HG03354 (cell line): ENCODE data around the gene MALRD1.
"Not testable (repeated sequence)": the region's sequence is repeated elsewhere in the genome, so short reads cannot be mapped to it uniquely, and the experiment has no call there.

Experiments used
- ATAC-seq: cut with Tn5 transposase; IDR thresholded peaks from one replicate; pipeline ENCODE4 v1.9.1; 2021; ENCODE audit warnings: mild to moderate bottlenecking; ENCODE audit not compliant: unreplicated experiment, poor library complexity, severe bottlenecking

MALRD1 gene

DNA sequence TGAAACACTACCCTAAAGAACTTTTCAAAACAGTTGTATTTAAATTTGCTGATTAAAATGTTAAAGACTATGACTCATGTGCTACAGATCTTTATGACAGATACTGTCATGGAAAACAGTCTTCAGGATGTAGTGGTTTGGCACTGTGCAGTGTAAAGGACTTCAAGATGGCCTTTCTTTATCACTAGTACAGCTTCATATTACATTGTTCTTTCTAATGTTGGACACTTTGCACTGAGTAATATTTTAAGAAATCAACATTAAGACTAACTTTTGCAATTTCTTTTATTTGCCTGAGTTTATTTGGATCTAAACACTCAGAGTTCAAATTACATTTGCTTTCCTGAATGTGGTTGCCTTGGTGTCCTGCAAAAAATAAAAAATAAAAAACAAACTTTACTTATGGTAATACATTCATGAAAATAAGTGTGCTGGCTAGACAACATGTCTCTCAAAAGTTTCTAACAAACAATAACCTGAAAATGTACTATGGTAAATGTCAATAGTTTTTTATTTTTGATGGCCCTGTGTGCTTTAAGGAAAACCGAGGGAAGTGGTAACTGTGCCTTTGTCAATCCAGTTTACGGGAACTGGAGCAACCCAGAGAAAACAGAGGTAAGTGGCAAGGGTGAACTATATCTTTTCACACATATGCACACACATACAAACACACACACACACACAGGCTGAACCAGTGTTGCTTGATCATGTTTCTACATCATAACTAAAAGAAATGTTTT lies 681.7 kb downstream of the MALRD1 start:
- no peak for ATAC-seq

DNA sequence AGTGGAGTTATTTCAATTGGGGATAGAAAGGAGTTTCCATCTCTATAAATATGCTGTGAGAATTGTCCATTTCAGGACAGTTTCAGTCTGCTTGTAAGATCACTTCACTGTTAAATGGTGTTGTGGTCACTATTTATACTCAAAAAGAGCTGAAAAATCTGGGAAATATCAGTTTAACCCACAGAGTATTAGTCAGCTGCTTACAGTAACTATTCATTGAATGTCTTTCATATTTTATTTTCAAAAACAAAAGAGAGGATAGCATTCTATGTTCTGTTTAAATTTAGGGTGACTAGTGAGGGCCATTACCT lies 682.3 kb downstream of the MALRD1 start:
- no peak for ATAC-seq

DNA sequence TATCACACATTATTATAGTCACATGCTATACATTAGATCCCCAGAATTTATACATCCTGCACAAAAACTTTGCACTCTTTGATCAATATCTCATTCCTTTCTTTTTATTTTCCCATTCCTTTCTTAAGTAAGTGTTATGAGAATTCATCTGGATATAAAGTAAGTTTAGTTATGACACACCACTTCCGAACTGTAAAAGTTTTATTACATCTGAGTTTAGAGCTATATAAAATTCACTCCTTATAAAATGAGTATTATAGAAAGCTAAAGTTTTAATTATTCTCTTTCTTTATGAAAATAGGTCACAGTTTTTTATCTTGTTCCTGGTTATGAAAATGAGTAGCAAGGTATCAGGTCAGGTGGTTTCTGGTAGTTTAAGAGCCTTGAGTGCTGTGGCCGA lies 683.0 kb downstream of the MALRD1 start:
- ATAC-seq: no peak

- ATAC-seq: no peak
Measured at GRCh38 chr10:19738440-19738839, 689.8 kb downstream of the MALRD1 start.

DNA sequence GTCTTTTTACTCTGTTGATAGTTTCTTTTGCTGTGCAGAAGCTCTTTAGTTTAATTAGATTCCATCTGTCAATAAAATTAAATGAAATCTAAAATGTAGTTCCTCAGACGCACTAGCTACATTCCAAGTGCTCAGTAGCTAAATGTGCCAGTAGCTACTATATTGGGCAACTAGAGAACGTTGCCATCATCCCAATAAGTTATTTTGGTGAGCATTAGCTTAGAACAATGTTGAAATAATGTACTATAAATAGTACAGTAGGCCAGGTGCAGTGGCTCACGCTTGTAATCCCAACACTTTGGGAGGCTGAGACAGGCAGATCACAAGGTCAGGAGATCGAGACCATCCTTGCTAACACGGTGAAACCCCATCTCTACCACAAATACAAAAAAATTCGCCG lies 690.6 kb downstream of the MALRD1 start:
- ATAC-seq: not testable (repeated sequence)

- not testable (repeated sequence) for ATAC-seq
Measured at GRCh38 chr10:19742144-19742543, 693.5 kb downstream of the MALRD1 start.

DNA sequence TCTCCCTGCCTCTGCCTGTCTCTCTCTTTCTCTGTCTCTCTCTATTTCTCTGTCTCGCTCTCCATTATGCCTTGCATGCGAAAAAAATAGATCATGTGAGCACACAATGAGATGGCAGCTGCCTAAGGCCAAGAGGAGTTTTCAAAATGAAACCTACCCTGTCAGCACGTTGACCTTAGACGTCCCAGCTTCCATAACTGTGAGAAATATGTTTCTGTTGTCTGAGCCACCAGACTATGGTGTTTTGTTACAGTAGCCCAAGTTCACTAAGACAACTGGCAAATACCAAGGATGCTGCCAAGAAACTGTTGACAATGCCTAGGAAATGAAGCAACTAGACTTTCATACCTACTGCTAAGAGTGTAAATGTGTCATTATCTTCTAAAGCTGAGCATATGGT lies 697.1 kb downstream of the MALRD1 start:
- no peak for ATAC-seq

- ATAC-seq: no peak
Measured at GRCh38 chr10:19749185-19749729, 700.7 kb downstream of the MALRD1 start.

GRCh38 chr10:19750972-19751371 lies 702.4 kb downstream of the MALRD1 start:
- no peak for ATAC-seq

- ATAC-seq: no peak
Measured at GRCh38 chr10:19756919-19757318, 708.3 kb downstream of the MALRD1 start.

GRCh38 chr10:19762026-19762425 lies 713.4 kb downstream of the MALRD1 start:
- no peak for ATAC-seq

DNA sequence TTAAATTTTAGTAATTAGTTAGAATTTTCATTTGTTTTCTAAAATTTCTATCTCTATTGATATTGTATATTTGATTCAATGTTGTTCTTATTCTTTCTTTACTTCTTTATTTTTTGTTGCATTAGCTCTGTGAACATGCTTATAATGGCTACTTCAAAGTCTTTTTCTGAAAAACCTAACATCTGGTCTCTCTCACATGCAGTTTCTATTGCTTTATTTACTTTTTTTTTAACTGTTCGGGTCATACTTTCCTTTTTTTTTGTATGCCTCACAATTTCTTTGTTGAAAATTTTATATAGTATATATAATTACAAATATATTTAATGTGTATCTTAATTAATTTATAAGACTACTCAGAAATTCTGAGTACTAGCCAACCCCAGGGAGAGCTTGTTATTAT lies 715.5 kb downstream of the MALRD1 start:
- ATAC-seq: no peak

DNA sequence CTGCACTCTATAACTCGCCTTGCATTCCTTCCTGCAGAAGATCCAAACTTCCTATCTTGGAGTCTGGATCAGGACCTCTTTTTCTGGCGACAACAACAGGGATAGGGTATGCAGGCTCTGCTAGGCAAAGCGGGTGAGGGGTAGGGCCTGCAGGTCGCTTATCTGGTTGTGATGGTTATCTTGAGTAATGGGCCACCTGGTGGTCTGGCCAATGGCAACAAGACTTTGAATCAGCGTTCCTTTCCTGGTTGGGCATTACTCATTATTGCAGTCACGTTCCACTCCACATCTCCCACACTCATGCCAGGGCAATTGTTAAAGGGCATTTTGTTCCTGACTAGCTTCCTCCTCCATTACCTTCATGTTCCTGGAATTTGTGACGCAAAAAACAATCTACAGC lies 719.3 kb downstream of the MALRD1 start:
- ATAC-seq: no peak

DNA sequence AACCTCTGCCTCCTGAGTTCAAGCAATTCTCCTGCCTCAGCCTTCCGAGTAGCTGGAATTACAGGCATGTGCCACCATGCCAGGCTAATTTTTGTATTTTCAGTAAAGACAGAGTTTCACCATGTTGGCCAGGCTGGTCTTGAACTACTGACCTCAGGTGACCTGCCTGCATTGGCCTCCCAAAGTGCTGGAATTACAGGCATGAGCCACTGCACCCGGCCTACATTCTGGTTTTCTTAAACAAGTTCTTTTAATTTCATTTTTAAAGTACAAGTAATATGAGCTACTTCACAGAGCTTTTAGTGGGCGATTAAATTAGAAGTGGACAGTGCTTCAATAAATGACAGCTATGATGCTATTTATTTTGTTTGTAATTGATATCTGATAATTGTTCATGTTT lies 721.2 kb downstream of the MALRD1 start:
- not testable (repeated sequence) for ATAC-seq

DNA sequence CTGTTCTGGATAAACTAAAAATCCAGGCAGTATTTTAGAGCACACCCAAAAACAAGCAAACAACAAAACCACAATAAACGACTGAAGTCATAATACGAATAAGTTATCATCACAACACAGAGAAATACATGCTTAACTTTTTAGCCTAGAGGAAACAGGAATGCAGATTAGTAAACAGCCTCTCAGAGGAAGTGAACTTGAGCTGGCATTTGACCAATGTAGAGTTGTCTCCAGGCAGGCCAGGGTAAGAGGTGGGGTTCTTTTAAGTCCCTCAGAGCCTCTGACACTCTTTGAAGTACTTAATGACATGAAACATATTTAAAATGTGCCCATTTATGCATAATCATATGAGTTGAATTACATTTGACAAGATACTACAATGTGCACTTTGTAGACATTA lies 724.4 kb downstream of the MALRD1 start:
- ATAC-seq: no peak

DNA sequence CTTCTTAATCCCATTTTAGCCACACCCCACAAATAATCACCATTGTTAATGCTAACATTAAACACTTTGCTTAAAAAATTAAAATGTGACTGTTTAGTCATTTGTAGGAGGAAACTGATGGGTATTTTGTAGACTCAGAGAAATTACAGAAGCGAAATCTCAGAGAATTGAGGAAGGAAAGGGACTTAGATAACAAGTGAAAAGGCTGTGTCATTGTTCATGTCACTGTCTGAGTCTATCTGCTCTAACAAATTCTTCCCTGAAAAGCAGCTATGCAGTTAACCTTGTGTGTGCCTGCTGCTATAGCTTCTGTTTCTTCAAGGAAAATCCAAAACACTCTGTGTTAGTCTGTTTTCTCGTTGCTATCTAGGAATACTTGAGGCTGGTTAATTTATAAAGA lies 726.7 kb downstream of the MALRD1 start:
- no peak for ATAC-seq

DNA sequence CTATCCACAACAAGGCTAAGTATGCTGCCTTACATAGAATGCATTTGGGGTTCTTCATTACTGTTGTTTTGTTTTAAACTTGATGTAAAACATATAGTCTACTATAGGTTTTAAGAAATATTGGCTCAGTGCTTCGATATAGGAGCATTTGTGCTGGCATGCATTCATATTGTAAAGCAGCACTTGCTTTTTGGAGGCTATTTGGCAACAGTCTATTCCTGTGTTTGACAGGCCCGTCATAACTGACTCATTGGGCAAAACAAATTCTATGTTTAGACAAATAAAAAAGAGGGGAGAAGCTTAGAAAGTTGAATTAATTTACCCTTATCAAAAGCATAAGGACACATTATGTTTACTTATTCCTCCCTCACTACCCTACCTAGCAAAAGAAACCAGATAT lies 729.2 kb downstream of the MALRD1 start:
- ATAC-seq: no peak

DNA sequence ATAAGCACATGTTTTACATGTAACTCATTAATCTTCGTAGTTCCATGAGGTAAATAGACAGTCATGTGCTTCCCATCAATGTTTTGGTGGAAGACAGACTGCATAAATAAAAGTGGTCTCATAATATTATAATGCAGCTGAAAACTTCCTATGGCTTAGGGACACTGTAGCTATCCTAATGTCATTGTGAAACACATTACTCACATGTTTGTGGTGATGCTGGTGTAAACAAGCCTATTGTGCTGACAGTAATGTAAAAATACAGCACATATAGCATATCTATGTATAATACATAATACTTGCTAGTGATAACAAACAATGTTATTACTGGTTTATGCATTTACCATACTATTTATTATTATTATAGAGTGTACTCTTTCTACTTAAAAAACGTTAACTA lies 730.4 kb downstream of the MALRD1 start:
- ATAC-seq: no peak

- no peak for ATAC-seq
Measured at GRCh38 chr10:19782430-19783089, 734.0 kb downstream of the MALRD1 start.

DNA sequence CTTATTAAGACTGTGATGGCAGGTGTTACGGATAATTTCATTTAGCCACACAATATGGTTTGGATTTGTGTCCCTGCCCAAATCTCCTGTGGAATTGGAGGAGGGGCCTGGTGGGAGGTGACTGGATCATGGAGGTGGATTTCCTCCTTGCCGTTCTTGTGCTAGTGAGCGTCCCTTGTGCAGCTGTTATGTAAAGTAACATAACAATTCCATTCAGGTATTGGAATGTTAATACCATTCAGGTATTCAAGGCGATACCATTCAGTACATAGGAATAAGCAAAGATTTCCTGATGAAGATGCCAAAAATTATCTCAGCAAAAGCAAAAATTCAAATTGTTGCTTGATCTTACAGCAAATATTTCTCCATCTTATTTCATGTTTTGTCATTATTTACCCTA lies 735.1 kb downstream of the MALRD1 start:
- no peak for ATAC-seq
